Body of pancreas (tissue), 4 donors: ENCODE results near the gene AJM1. TPM values are rescaled to one million over a fixed set of nuclear protein-coding genes. Genes with fewer than 3 reads are reported as not detected.
"Not testable (repeated sequence)": the region's sequence is repeated elsewhere in the genome, so short reads cannot be mapped to it uniquely, and the experiment has no call there.

Experiments
- ATAC-seq: fragments of 150-250 bp; one replicate; pipeline ENCODE4 v1.9.1; 2016
- DNase-seq, 4 donors: peaks; one replicate each; pipeline ENCODE4 v3.0.0-alpha.2; 2019
- H3K27ac ChIP-seq, 4 donors: fragments of 200-600 bp; sonication (generic); 1 replicate in 3 of 4; 2 replicates in 1 of 4; pipeline versions ENCODE4 v1.5.1 to v1.6.1; 2016 to 2019; ENCODE audit warnings: mild to moderate bottlenecking in 1 of 4, mixed read lengths in 1 of 4, moderate library complexity in 1 of 4
- H3K27me3 ChIP-seq, 2 donors: fragments of 200-600 bp; sonication (generic); one replicate each; pipeline ENCODE4 v1.6.0; 2016; ENCODE audit warnings: mild to moderate bottlenecking in 1 of 2
- H3K36me3 ChIP-seq, 2 donors: fragments of 200-600 bp; sonication (generic); replicated peaks in 1 of 2; 2 replicates each; pipeline ENCODE4 v1.5.1; 2016; ENCODE audit warnings: low read depth in 2 of 2; ENCODE audit not compliant: insufficient read depth in 1 of 2
- H3K4me1 ChIP-seq: fragments of 200-600 bp; sonication (generic); one replicate; pipeline ENCODE4 v1.6.0; 2016
- H3K4me3 ChIP-seq, 2 donors: fragments of 200-600 bp; sonication (generic); 1 replicate in 1 of 2; 2 replicates in 1 of 2; pipeline ENCODE4 v1.5.1; 2016 to 2019
- H3K9me3 ChIP-seq, 3 donors: fragments of 200-600 bp; sonication (generic); 1 replicate in 2 of 3; 2 replicates in 1 of 3; pipeline ENCODE4 v1.5.1; 2016
- CTCF ChIP-seq, 7 experiments: fragments of 450-650 bp in 4 of 7; fragments of 200-600 bp in 3 of 7; sonication (generic) in 3 of 7; IDR thresholded peaks; one replicate each; pipeline ENCODE4 v1.5.1; 2016 to 2019; ENCODE audit warnings: antibody characterized with exemption in 7 of 7
- POLR2A ChIP-seq, 3 donors: fragments of 450-650 bp; IDR thresholded peaks; one replicate each; pipeline ENCODE4 v1.6.1; 2016; ENCODE audit warnings: antibody characterized with exemption in 3 of 3, mild to moderate bottlenecking in 2 of 3
- WGBS, 2 donors: methylation state at CpG; one replicate each; pipeline ENCODE4 v1.1.5; 2017; 5-methylcytosine and 5-hydroxymethylcytosine counted together
- intact Hi-C: fragments of 100-400 bp; cut with DNase I; formaldehyde crosslinking; loops from one replicate; pipeline ENCODE4 v1.15.1; 2023
- total RNA-seq, 2 donors: library from RNA; depleted of rRNA; stranded (reverse); fragments of >200 nt; gene quantifications; one replicate each; pipeline ENCODE4 v1.1.0, GENCODE V29; 2016

Gene AJM1
- total RNA-seq, 2 donors from 2014 or later = 5.2 to 13.2 TPM

GRCh38 chr9:136865041-136865767 is 22.9 kb downstream of the AJM1 start:
- peak overlapping the region; percentile 93 to 100 for H3K4me3 ChIP-seq
- peaks cover 52% of the 10 kb centered on the region for H3K4me1 ChIP-seq
- no peaks in the 10 kb centered on the region for H3K9me3 ChIP-seq
- TF ChIP-seq POLR2A (IDR thresholded peaks at IDR 0.05) = no peak
- no peak for TF ChIP-seq CTCF (IDR thresholded peaks at IDR 0.05)
- H3K27me3 ChIP-seq = no peaks in the 10 kb centered on the region
- peaks cover 15 to 21% of the 10 kb centered on the region in 2 donors for H3K36me3 ChIP-seq
- WGBS, 2 donors = 34 to 40% methylated on average over 11 of the region's 11 CpGs
- intact Hi-C loops = no loop called here
- DNase-seq (peak in 2 of 4 donors; percentile 12 to 15), ATAC-seq (no peak)
- peak overlapping the region; percentile 94 to 96 (median 94) for H3K27ac ChIP-seq

GRCh38 chr9:136865768-136866103 is 23.5 kb downstream of the AJM1 start:
- intact Hi-C loops = no loop called here

GRCh38 chr9:136866898-136867421 is 24.7 kb downstream of the AJM1 start:
- H3K4me1 ChIP-seq = peaks cover 36% of the 10 kb centered on the region
- H3K27me3 ChIP-seq, intact Hi-C loops, H3K9me3 ChIP-seq, H3K4me3 ChIP-seq, ATAC-seq: not testable (repeated sequence)
- WGBS, 2 donors = 81 to 87% methylated on average over 29 of the region's 29 CpGs
- peak overlapping the region in 2 of 4 donors; percentile 94 to 96 for H3K27ac ChIP-seq
- peaks cover 14% of the 10 kb centered on the region in 2 donors for H3K36me3 ChIP-seq
- DNase-seq = peak in 1 of 4 donors; percentile 23

More at GRCh38 chr9:136865768-136866103, 23.5 kb downstream of the AJM1 start:
- Histone ChIP-seq H3K27ac (peak overlapping the region; percentile 94 to 96 (median 94)), H3K4me1 (peaks cover 47% of the 10 kb centered on the region), H3K27me3 (no peaks in the 10 kb centered on the region), H3K4me3 (peak overlapping the region; percentile 93 to 100), H3K36me3 (peaks cover 15 to 21% of the 10 kb centered on the region in 2 donors), H3K9me3 (no peaks in the 10 kb centered on the region)
- WGBS, 2 donors = 1 to 5% methylated on average over 4 to 11 of the region's 20 CpGs
- TF ChIP-seq POLR2A (IDR thresholded peaks at IDR 0.05) (no peak), CTCF (IDR thresholded peaks at IDR 0.05) (no peak)
- DNase-seq (peak in 3 of 4 donors; percentile 53 to 62 (median 59)), ATAC-seq (peak; percentile 9)

GRCh38 chr9:136867480-136867879 is 25.2 kb downstream of the AJM1 start:
- peaks cover 8 to 9% of the 10 kb centered on the region in 2 donors for H3K36me3 ChIP-seq
- H3K9me3 ChIP-seq = no peaks in the 10 kb centered on the region
- TF ChIP-seq CTCF (IDR thresholded peaks at IDR 0.05) = no peak
- no peak for TF ChIP-seq POLR2A (IDR thresholded peaks at IDR 0.05)
- ATAC-seq (no peak), DNase-seq (peak in 1 of 4 donors; percentile 14)
- H3K4me3 ChIP-seq = no peak overlapping the region
- intact Hi-C loops = no loop called here
- 94 to 98% methylated on average over 18 of the region's 18 CpGs for WGBS, 2 donors
- H3K4me1 ChIP-seq = peaks cover 35% of the 10 kb centered on the region
- H3K27ac ChIP-seq = no peak overlapping the region
- H3K27me3 ChIP-seq = no peaks in the 10 kb centered on the region

GRCh38 chr9:136867917-136868316 is 25.6 kb downstream of the AJM1 start:
- 98% methylated on average over 18 of the region's 18 CpGs for WGBS, 2 donors
- intact Hi-C loops = no loop called here
- DNase-seq = peak in 1 of 4 donors; percentile 10

More at GRCh38 chr9:136867917-136868316, 25.6 kb downstream of the AJM1 start:
- TF ChIP-seq POLR2A (IDR thresholded peaks at IDR 0.05) = no peak
- Histone ChIP-seq H3K9me3 (no peaks in the 10 kb centered on the region), H3K27ac (no peak overlapping the region), H3K4me1 (peaks cover 31% of the 10 kb centered on the region), H3K27me3 (no peaks in the 10 kb centered on the region), H3K36me3 (peaks cover 4% of the 10 kb centered on the region in 2 donors), H3K4me3 (no peak overlapping the region)
- ATAC-seq = no peak
